DMS79 (cell line): ENCODE data around the gene ZNF883.
A peak's percentile ranks its signal among the peaks of the same experiment; 100 is the strongest.
"Not testable (repeated sequence)": the region's sequence is repeated elsewhere in the genome, so short reads cannot be mapped to it uniquely, and the experiment has no call there.

ENCODE experiments used
- DNase-seq: peaks from one replicate; lab custom pipeline; 2025; lab: John Stamatoyannopoulos, UW

Gene ZNF883

GRCh38 chr9:113011911-113012381 is at the start of gene ZNF883:
Gene ZNF883 (minus strand): TSS chr9:113012192.
- peak; percentile 90 for DNase-seq

- not testable (repeated sequence) for DNase-seq
Observed at GRCh38 chr9:113061072-113061850, 49.3 kb upstream of the ZNF883 start.

DNA sequence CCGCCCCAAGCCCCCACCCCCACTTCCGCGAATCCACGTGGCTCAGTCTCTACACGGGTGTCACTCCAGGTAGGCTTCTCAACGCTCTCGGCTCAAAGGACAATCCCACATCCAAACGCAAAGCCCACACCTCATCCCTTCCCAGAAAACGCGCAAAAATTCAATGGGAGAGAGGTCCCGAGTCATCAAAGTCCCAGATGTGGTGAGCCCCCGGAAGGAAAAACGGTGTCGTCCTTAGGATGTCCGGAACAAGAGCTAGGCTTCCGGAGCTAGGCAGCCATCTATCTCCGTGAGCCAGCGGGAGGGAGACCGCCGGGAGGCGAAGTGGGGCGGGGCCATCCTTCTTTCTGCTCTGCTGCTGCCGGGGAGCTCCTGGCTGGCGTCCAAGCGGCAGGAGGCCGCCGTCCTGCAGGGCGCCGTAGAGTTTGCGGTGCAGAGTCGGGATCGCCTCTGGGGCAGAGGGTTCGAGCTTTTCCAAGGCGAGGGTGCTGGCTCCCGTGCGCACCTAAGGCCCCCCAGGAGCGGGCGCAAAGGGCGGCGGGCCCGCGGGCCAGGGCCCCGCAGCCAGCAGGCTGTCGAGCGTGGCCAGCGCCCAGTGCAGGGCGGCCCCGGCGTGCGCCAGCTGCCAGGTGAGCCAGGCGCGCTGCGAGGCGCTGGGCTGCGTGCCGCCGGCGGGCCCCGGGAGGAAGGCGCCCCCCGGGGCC is 47.7 kb upstream of the ZNF883 start:
- DNase-seq = not testable (repeated sequence)

DNA sequence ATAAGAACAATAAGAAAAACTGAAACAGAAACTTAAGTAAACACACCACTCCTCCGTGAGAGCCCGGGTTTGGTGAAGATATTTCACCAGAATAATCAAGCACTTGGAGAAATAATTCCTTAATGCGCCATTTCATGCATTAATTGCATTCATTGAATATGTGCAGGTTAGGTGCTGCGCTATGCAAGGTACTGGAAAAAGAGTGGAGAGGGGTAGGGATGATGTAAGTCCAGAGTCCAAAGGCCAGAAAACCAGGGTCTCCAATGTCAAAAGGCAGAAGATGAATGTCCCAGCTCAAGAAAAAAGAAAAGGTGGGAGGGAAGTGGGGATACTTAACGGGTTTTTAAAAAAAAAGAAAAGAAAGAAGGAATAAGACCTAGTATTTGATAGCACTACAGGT is 45.2 kb upstream of the ZNF883 start:
- DNase-seq = no peak

DNA sequence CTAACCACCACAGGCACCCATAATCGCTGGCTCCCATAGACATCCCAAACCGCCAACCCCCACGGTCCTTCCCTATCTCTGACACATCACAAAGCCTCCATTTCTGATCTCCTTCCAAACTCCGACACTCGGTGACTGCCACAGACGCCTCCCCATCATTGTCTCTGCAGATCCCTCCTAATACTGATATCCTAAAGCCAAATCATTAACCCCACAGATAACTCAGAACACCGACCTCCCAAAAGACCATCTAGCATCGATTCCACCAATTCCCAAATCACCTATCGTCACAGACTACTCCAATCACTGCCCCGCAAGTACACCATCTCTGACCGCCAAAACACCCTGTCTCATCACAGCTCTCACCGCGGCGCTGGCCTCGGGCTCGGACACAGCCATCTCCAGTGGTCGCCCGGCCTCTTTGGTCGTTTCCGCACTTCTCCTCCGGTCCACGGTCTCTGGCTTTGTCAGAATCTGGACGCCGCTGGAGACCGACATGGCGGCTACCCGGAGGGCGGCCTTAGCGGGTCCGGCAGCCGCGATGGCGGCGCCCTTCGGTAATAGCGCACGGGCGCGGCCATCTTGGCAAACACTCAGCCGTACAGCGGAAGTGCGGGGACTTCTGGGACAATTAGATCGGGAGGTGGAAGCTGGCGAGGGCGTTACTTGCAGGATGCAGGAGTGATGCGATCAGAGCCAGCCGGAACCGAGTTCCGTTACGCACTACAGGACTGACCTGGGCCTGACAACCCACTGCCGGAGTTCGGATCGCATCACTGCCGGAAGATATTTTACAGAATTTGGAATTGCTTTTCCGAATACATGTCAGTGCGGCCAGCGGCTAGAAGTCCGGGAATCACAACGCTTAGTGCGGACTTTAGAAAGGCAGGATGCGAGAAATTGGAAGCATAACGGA is 44.5 kb upstream of the ZNF883 start, which contains the start of gene ZFP37:
Gene ZFP37, minus strand, starts transcription at position 534 of the 916 bp plus-strand sequence. Its CDS starts 36 bp downstream, at position 498.
- DNase-seq = no peak

GRCh38 chr9:113042884-113043657 is 31.1 kb upstream of the ZNF883 start:
- DNase-seq = no peak

GRCh38 chr9:113026200-113026599 is 14.2 kb upstream of the ZNF883 start:
- no peak for DNase-seq

GRCh38 chr9:113018247-113018646 is 6.3 kb upstream of the ZNF883 start:
- no peak for DNase-seq

GRCh38 chr9:113012492-113012891 is 500 bp upstream of the ZNF883 start:
- no peak for DNase-seq

- DNase-seq = no peak
Observed at GRCh38 chr9:113005777-113006176, 6.2 kb downstream of the ZNF883 start.

GRCh38 chr9:112997236-112997941 is 14.6 kb downstream of the ZNF883 start:
- no peak for DNase-seq

DNA sequence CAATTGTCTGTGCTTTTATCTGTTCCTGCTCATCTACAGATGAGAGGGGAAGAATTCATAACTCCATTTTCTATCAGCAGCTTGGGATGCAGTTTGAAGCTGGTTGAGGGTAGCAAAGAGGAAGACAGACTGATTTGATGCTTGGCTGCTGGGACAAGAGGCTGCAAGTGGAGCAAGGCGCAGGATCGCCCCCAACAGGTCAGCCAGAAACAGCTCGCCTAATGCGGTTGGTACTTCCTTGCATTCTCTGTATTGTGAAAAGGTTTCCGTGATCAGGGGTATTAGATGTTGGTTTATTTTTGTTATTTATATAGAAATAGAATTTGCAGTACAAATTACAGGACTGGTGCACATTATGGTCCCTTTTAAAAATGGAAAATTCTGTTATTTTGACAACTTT is 40.6 kb downstream of the ZNF883 start:
- no peak for DNase-seq

- DNase-seq = no peak
Observed at GRCh38 chr9:112970939-112971338, 41.1 kb downstream of the ZNF883 start.

GRCh38 chr9:112969730-112970129 is 42.3 kb downstream of the ZNF883 start:
- no peak for DNase-seq

DNA sequence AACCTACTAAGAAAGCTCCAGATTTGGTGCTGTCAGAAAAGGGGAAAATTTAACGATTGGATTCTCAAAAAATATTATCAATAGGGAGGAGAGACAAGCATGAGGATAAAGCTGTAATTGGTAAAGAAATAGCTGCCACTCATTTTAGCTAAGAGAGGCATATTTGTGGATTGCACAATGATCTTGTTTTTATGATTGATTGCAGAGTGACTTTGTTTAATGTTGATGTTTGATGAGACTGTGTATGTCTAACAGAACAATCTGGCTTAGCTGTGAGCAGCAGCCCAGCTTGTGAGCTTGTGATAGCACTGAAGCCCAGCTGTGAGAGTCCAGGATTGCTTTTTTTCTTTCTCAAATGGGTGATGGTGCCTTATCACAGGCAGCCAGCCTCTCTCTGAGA is 56.4 kb downstream of the ZNF883 start:
- DNase-seq = no peak

- no peak for DNase-seq
Observed at GRCh38 chr9:112945620-112946208, 66.3 kb downstream of the ZNF883 start.

GRCh38 chr9:112939418-112939817 is 72.6 kb downstream of the ZNF883 start:
- no peak for DNase-seq

DNA sequence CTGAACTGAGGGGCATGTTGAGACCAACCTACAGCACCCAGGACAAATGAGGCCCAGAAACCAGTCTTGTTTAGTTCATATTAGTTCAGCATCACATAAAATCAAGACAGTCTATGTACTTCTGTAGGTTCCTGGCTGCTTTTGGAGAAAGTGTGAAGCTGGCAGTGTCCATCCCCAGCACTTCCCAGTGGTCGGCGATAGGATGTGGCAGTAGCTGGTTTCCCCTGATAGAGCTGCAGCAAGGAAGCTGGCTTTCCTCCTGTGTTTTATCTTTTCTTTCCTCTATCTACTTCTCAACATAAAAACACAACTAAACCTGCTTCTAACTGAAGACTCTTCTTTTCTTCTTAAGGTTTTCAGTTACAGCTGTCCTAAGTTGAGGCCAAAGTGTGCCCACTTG is 78.3 kb downstream of the ZNF883 start:
- DNase-seq = no peak

- peak; percentile 22 for DNase-seq
Observed at GRCh38 chr9:112925058-112925641, 86.8 kb downstream of the ZNF883 start.

GRCh38 chr9:112921549-112921948 is 90.4 kb downstream of the ZNF883 start:
- no peak for DNase-seq
